Measurements from ENCODE around the gene ARHGAP28. TPM values are rescaled to one million over a fixed set of nuclear protein-coding genes. Genes with fewer than 3 reads are reported as not detected.
A peak's percentile ranks its signal among the peaks of the same experiment; 100 is the strongest.

Gene ARHGAP28
- total and polyA plus RNA-seq, 12 donors: 0.35 to 5.3 (median 2.2) TPM

- Histone ChIP-seq H3K27me3 (no peaks in the 10 kb centered on the region), H3K4me1 (no peaks in the 10 kb centered on the region), H3K4me3 (no peak overlapping the region), H3K36me3 (peaks cover 0 to 23% (median 0%) of the 10 kb centered on the region in 9 donors), H3K9me3 (no peaks in the 10 kb centered on the region), H3K27ac (no peak overlapping the region)
- 83 to 84% methylated on average over 6 of the region's 6 CpGs for WGBS, 2 donors
- no peak for ATAC-seq
- TF ChIP-seq, protein P1, sequence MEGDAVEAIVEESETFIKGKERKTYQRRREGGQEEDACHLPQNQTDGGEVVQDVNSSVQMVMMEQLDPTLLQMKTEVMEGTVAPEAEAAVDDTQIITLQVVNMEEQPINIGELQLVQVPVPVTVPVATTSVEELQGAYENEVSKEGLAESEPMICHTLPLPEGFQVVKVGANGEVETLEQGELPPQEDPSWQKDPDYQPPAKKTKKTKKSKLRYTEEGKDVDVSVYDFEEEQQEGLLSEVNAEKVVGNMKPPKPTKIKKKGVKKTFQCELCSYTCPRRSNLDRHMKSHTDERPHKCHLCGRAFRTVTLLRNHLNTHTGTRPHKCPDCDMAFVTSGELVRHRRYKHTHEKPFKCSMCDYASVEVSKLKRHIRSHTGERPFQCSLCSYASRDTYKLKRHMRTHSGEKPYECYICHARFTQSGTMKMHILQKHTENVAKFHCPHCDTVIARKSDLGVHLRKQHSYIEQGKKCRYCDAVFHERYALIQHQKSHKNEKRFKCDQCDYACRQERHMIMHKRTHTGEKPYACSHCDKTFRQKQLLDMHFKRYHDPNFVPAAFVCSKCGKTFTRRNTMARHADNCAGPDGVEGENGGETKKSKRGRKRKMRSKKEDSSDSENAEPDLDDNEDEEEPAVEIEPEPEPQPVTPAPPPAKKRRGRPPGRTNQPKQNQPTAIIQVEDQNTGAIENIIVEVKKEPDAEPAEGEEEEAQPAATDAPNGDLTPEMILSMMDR (IDR thresholded peaks at IDR 0.05): no peak
- intact Hi-C loops (cut with DNase I): loop anchor here in 1 of 10 donors (10.0 kb wide), 1 partner anchor 187 kb away; no protein-coding TSS in a partner anchor
- no peak for DNase-seq
Observed at GRCh38 chr18:6871566-6871965, 142.1 kb downstream of the ARHGAP28 start.

DNA sequence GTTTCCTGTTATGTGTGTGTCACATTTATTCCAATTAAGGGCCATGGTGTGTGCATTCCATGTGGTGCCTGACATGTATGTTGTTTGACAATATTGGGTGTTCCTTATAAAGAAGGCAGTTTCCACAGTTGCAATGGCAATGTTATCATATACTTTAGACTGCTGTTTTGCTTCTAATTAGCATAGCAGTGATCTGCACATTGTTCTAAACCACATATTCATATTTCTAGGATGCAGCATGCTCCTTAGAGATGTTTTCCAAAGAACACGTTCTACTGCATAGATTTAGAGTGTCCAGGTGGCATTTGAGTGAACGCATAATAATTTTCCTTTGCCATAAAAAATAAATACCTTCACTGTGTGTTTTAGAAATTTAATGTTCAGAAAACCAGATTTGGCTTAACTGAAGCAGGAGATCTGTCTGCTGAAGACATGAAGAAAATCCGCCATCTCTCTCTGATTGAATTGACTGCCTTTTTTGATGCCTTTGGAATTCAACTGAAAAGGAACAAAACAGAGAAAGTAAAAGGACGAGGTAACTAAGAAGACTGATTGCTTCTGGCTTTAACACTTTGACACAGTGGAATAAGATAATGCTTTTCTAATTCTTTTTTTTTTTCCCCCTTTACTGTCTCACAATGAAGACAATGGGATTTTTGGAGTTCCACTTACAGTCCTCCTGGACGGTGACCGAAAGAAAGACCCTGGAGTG lies 143.7 kb downstream of the ARHGAP28 start:
- TF ChIP-seq, protein P1 (IDR thresholded peaks at IDR 0.05): no peak
- Histone ChIP-seq H3K9me3 (no peaks in the 10 kb centered on the region), H3K27ac (no peak overlapping the region), H3K36me3 (peaks cover 0 to 23% (median 0%) of the 10 kb centered on the region in 9 donors), H3K4me3 (no peak overlapping the region), H3K27me3 (no peaks in the 10 kb centered on the region), H3K4me1 (no peaks in the 10 kb centered on the region)
- DNase-seq (no peak), ATAC-seq (no peak)
- WGBS, 2 donors: 86 to 87% methylated on average over 6 of the region's 6 CpGs
- intact Hi-C loops (cut with DNase I): loop anchor here in 1 of 10 donors (10.0 kb wide), 1 partner anchor 188 kb away; no protein-coding TSS in a partner anchor

GRCh38 chr18:6874315-6874714 lies 144.8 kb downstream of the ARHGAP28 start:
- WGBS, 2 donors: 90 to 92% methylated on average over 1 of the region's 1 CpG

DNA sequence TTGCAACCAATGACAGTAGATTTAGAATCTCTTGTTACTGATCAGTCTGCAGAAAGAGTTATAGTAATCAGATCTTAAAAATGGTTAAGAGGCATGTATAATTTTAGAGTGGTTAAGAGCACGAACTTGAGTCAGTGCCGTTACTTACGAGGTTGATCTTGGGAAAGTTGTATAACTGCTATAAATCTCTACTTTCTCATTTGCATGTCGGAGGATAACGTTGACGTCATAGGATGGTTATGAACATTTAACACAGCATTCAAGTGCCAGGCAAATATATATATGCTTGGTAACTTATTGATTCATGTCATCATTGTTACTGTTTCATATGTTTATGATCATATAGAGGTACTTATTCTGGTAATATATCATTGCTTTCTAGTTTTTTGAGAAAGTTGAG lies 146.2 kb downstream of the ARHGAP28 start:
- Histone ChIP-seq H3K4me1 (peaks cover 0 to 10% (median 0%) of the 10 kb centered on the region in 9 donors), H3K9me3 (no peaks in the 10 kb centered on the region), H3K27ac (no peak overlapping the region), H3K27me3 (no peaks in the 10 kb centered on the region), H3K36me3 (peaks cover 0 to 15% (median 0%) of the 10 kb centered on the region in 9 donors), H3K4me3 (no peak overlapping the region)
- ATAC-seq (no peak), DNase-seq (no peak)
- WGBS, 2 donors: 92 to 96% methylated on average over 6 of the region's 6 CpGs
- intact Hi-C loops (cut with DNase I): loop anchor here in 1 of 10 donors (10.0 kb wide), 1 partner anchor 191 kb away; no protein-coding TSS in a partner anchor
- TF ChIP-seq, protein P1 (IDR thresholded peaks at IDR 0.05): no peak

More at GRCh38 chr18:6874315-6874714, 144.8 kb downstream of the ARHGAP28 start:
- peaks cover 0 to 4% (median 0%) of the 10 kb centered on the region in 9 donors for H3K4me1 ChIP-seq
- H3K27ac ChIP-seq: no peak overlapping the region
- H3K9me3 ChIP-seq: no peaks in the 10 kb centered on the region
- no peaks in the 10 kb centered on the region for H3K27me3 ChIP-seq
- no peak for ATAC-seq
- peaks cover 0 to 23% (median 0%) of the 10 kb centered on the region in 9 donors for H3K36me3 ChIP-seq
- intact Hi-C loops (cut with DNase I): loop anchor here in 1 of 10 donors (10.0 kb wide), 1 partner anchor 190 kb away; no protein-coding TSS in a partner anchor
- TF ChIP-seq, protein P1 (IDR thresholded peaks at IDR 0.05): peak in 6 of 9 donors; percentile 3 to 47 (median 20)
- no peak overlapping the region for H3K4me3 ChIP-seq
- DNase-seq: no peak
